HEK293 (cell line): Measurements from ENCODE around the gene TEAD4.

Source experiments
- CTCF ChIA-PET: fragments of 350-600 bp; formaldehyde crosslinking; extraction: SDS; loops from one replicate; lab custom pipeline; 2021; ENCODE audit warnings: antibody characterized with exemption; lab: Yijun Ruan, JAX
- POLR2A ChIA-PET: fragments of 300-600 bp; formaldehyde crosslinking; extraction: SDS; loops from one replicate; lab custom pipeline; 2020; ENCODE audit warnings: antibody characterized with exemption, inconsistent platforms; lab: Yijun Ruan, JAX
- H3K27ac ChIP-seq: fragments of 200-500 bp; sonication (Bioruptor generic); 2 replicates; pipeline ENCODE4 v1.5.1; 2014; ENCODE audit warnings: low read depth, low read length, control low read depth, inconsistent platforms; ENCODE audit errors: extremely low read depth
- H3K36me3 ChIP-seq, 2 experiments: fragments of 200-500 bp in 1 of 2; sonication (Bioruptor generic) in 1 of 2; 1 replicate in 1 of 2; 2 replicates in 1 of 2; pipeline ENCODE4 v1.5.1; 2014 to 2017; ENCODE audit warnings: inconsistent platforms in 2 of 2, low read length in 2 of 2; ENCODE audit not compliant: control insufficient read depth in 2 of 2, insufficient read depth in 1 of 2
- H3K4me1 ChIP-seq: fragments of 200-500 bp; sonication (Bioruptor generic); 2 replicates; pipeline ENCODE4 v1.5.1; 2014; ENCODE audit warnings: mild to moderate bottlenecking, low read length, inconsistent platforms; ENCODE audit not compliant: control insufficient read depth, insufficient read depth
- H3K4me3 ChIP-seq: 2 replicates; pipeline ENCODE4 v1.5.1; 2011; ENCODE audit warnings: low read depth, mild to moderate bottlenecking, control low read depth, low read length, moderate library complexity
- H3K9me3 ChIP-seq: fragments of 200-500 bp; sonication (Bioruptor generic); 2 replicates; pipeline ENCODE4 v1.5.1; 2014; ENCODE audit warnings: low read depth, low read length, inconsistent platforms; ENCODE audit not compliant: control insufficient read depth, insufficient read depth
- FEZF1 ChIP-seq: fragments of 450-650 bp; formaldehyde crosslinking; IDR thresholded peaks from 2 replicates; pipeline ENCODE4 v1.5.1; 2016; ENCODE audit warnings: missing biosample characterization, missing genetic modification characterization
- GLI4 ChIP-seq: fragments of 450-650 bp; formaldehyde crosslinking; IDR thresholded peaks from 2 replicates; pipeline ENCODE4 v1.5.1; 2016; ENCODE audit warnings: missing biosample characterization, missing genetic modification characterization
- GLIS1 ChIP-seq: fragments of 450-650 bp; formaldehyde crosslinking; IDR thresholded peaks from 2 replicates; pipeline ENCODE4 v1.5.1; 2016; ENCODE audit warnings: missing biosample characterization, missing genetic modification characterization
- PRDM1 ChIP-seq: fragments of 450-650 bp; formaldehyde crosslinking; IDR thresholded peaks from 2 replicates; pipeline ENCODE4; 2016; ENCODE audit warnings: missing biosample characterization, missing genetic modification characterization
- SETDB1 ChIP-seq: IDR thresholded peaks from one replicate; pipeline ENCODE4 v1.6.1; 2017; ENCODE audit warnings: mild to moderate bottlenecking, low read length, moderate library complexity, mixed read lengths; ENCODE audit not compliant: insufficient read length
- SP3 ChIP-seq: fragments of 450-650 bp; formaldehyde crosslinking; IDR thresholded peaks from 2 replicates; pipeline ENCODE4 v1.5.1; 2016; ENCODE audit warnings: missing biosample characterization, missing genetic modification characterization
- YY2 ChIP-seq: fragments of 450-650 bp; formaldehyde crosslinking; IDR thresholded peaks from 2 replicates; pipeline ENCODE4 v1.5.1; 2016; ENCODE audit warnings: missing biosample characterization, missing genetic modification characterization
- ZBTB21 ChIP-seq: fragments of 450-650 bp; formaldehyde crosslinking; IDR thresholded peaks from 2 replicates; pipeline ENCODE4 v1.5.1; 2017; ENCODE audit warnings: missing biosample characterization, missing genetic modification characterization
- ZBTB44 ChIP-seq: fragments of 450-650 bp; IDR thresholded peaks from 2 replicates; pipeline ENCODE4 v1.5.1; 2018; ENCODE audit warnings: missing biosample characterization, mild to moderate bottlenecking, missing genetic modification characterization
- ZBTB7A ChIP-seq: fragments of 450-650 bp; formaldehyde crosslinking; IDR thresholded peaks from 2 replicates; pipeline ENCODE4 v1.5.1; 2016; ENCODE audit warnings: low read depth, missing biosample characterization, missing genetic modification characterization
- ZFP69B ChIP-seq: fragments of 450-650 bp; formaldehyde crosslinking; IDR thresholded peaks from 2 replicates; pipeline ENCODE4 v1.5.1; 2016; ENCODE audit warnings: missing biosample characterization, missing genetic modification characterization
- ZNF175 ChIP-seq: fragments of 450-650 bp; formaldehyde crosslinking; IDR thresholded peaks from 2 replicates; pipeline ENCODE4 v1.5.1; 2016; ENCODE audit warnings: missing biosample characterization, missing genetic modification characterization
- ZNF184 ChIP-seq: fragments of 450-650 bp; IDR thresholded peaks from 2 replicates; pipeline ENCODE4 v1.5.1; 2018; ENCODE audit warnings: missing biosample characterization, mild to moderate bottlenecking, missing genetic modification characterization
- ZNF324 ChIP-seq: fragments of 450-650 bp; formaldehyde crosslinking; IDR thresholded peaks from 2 replicates; pipeline ENCODE4 v1.5.1; 2016; ENCODE audit warnings: missing biosample characterization, missing genetic modification characterization
- ZNF354C ChIP-seq: fragments of 450-650 bp; formaldehyde crosslinking; IDR thresholded peaks from 2 replicates; pipeline ENCODE4 v1.5.1; 2016; ENCODE audit warnings: missing biosample characterization, missing genetic modification characterization, low read depth, borderline replicate concordance
- ZNF366 ChIP-seq: fragments of 450-650 bp; formaldehyde crosslinking; conservative IDR thresholded peaks from 2 replicates; pipeline ENCODE4 v1.5.1; 2016; ENCODE audit warnings: missing biosample characterization, missing genetic modification characterization
- ZNF48 ChIP-seq: fragments of 450-650 bp; formaldehyde crosslinking; IDR thresholded peaks from 2 replicates; pipeline ENCODE4 v1.5.1; 2016; ENCODE audit warnings: missing biosample characterization, missing genetic modification characterization
- ZNF561 ChIP-seq: fragments of 450-650 bp; IDR thresholded peaks from 2 replicates; pipeline ENCODE4 v1.5.1; 2018; ENCODE audit warnings: missing biosample characterization, missing genetic modification characterization, borderline replicate concordance
- ZNF623 ChIP-seq: fragments of 450-650 bp; formaldehyde crosslinking; IDR thresholded peaks from 2 replicates; pipeline ENCODE4 v1.5.1; 2016; ENCODE audit warnings: missing biosample characterization, missing genetic modification characterization
- ZNF629 ChIP-seq: fragments of 450-650 bp; formaldehyde crosslinking; IDR thresholded peaks from 2 replicates; pipeline ENCODE4 v1.5.1; 2017; ENCODE audit warnings: missing biosample characterization, missing genetic modification characterization
- ZNF830 ChIP-seq: fragments of 450-650 bp; IDR thresholded peaks from 2 replicates; pipeline ENCODE4 v1.5.0; 2018; ENCODE audit warnings: missing biosample characterization, missing genetic modification characterization, low read depth, mild to moderate bottlenecking, moderate library complexity
- ZNF837 ChIP-seq: fragments of 450-650 bp; formaldehyde crosslinking; IDR thresholded peaks from 2 replicates; pipeline ENCODE4 v1.5.1; 2016; ENCODE audit warnings: missing biosample characterization, missing genetic modification characterization
- ZSCAN30 ChIP-seq: fragments of 450-650 bp; IDR thresholded peaks from 2 replicates; pipeline ENCODE4 v1.5.1; 2018; ENCODE audit warnings: missing biosample characterization, mild to moderate bottlenecking, missing genetic modification characterization, moderate library complexity
- TF ChIP-seq, protein P1 (sequence below): fragments of 450-650 bp; formaldehyde crosslinking; IDR thresholded peaks from 2 replicates; pipeline ENCODE4 v1.5.1; 2016; ENCODE audit warnings: missing biosample characterization, missing genetic modification characterization, low read depth
- TF ChIP-seq, protein P2 (sequence below): fragments of 450-650 bp; formaldehyde crosslinking; optimal IDR thresholded peaks from 2 replicates; pipeline ENCODE3; 2016; ENCODE audit warnings: missing biosample characterization, mild to moderate bottlenecking, missing genetic modification characterization

Gene TEAD4

GRCh38 chr12:2970744-2971143 lies 11.5 kb downstream of the TEAD4 start:
- CTCF ChIA-PET: interaction anchor here (0.6 kb wide), 1 partner anchor 155 kb away, joined by 3 read pairs; no protein-coding TSS in a partner anchor
- TF ChIP-seq, protein P1, sequence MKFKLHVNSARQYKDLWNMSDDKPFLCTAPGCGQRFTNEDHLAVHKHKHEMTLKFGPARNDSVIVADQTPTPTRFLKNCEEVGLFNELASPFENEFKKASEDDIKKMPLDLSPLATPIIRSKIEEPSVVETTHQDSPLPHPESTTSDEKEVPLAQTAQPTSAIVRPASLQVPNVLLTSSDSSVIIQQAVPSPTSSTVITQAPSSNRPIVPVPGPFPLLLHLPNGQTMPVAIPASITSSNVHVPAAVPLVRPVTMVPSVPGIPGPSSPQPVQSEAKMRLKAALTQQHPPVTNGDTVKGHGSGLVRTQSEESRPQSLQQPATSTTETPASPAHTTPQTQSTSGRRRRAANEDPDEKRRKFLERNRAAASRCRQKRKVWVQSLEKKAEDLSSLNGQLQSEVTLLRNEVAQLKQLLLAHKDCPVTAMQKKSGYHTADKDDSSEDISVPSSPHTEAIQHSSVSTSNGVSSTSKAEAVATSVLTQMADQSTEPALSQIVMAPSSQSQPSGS: peak; percentile 72
- TF ChIP-seq ZNF184: no peak
- peak; percentile 63; the same call in 1 of the 2 replicates for TF ChIP-seq ZBTB21 (tag by site-specific recombination)
- TF ChIP-seq ZNF629 (tag by site-specific recombination): peak; percentile 80
- 0 out of 2 replicates have a peak, but pooled peaks have one; percentile 32 for TF ChIP-seq ZFP69B
- peak; percentile 57; the same call in 1 of the 2 replicates for TF ChIP-seq GLIS1
- TF ChIP-seq YY2: no peak
- POLR2A ChIA-PET: interaction anchor here (1.0 kb wide), 1 partner anchor 10 kb away, joined by 4 read pairs; no protein-coding TSS in a partner anchor

GRCh38 chr12:2973566-2973965 lies 14.4 kb downstream of the TEAD4 start:
- peaks cover 3% of the 10 kb centered on the region in 2 experiments; a peak in 2 of 3 replicates for H3K36me3 ChIP-seq
- no peak overlapping the region for H3K27ac ChIP-seq
- TF ChIP-seq PRDM1 (tag by site-specific recombination) (no peak), ZNF175 (no peak), ZNF48 (tag by site-specific recombination) (no peak), ZNF354C (tag by site-specific recombination) (no peak), FEZF1 (no peak), ZBTB7A (tag by site-specific recombination) (no peak), ZNF366 (tag by site-specific recombination) (no peak), ZNF184 (no peak), ZSCAN30 (no peak), ZNF830 (tag by site-specific recombination) (no peak), ZNF324 (tag by site-specific recombination) (no peak), ZNF561 (tag by site-specific recombination) (no peak), ZNF837 (tag by site-specific recombination) (no peak), ZBTB44 (no peak), SETDB1 (no peak), ZNF623 (no peak), SP3 (no peak), GLI4 (tag by site-specific recombination) (no peak)
- TF ChIP-seq, protein P2, sequence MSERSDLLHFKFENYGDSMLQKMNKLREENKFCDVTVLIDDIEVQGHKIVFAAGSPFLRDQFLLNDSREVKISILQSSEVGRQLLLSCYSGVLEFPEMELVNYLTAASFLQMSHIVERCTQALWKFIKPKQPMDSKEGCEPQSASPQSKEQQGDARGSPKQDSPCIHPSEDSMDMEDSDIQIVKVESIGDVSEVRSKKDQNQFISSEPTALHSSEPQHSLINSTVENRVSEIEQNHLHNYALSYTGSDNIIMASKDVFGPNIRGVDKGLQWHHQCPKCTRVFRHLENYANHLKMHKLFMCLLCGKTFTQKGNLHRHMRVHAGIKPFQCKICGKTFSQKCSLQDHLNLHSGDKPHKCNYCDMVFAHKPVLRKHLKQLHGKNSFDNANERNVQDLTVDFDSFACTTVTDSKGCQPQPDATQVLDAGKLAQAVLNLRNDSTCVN (tag by site-specific recombination): no peak
- TF ChIP-seq, all 188 proteins: peak for 0
- Histone ChIP-seq H3K9me3 (no peaks in the 10 kb centered on the region), H3K4me1 (0 out of 2 replicates have a peak, but pooled peaks cover 4% of the 10 kb centered on the region), H3K4me3 (no peak overlapping the region)
- ChIA-PET CTCF (interaction anchor here (0.5 kb wide), 1 partner anchor 41 kb away, joined by 3 read pairs; no protein-coding TSS in a partner anchor), POLR2A (interaction anchor here (1.3 kb wide), 1 partner anchor 29 kb away, joined by 3 read pairs; no protein-coding TSS in a partner anchor)

More at GRCh38 chr12:2970744-2971143, 11.5 kb downstream of the TEAD4 start:
- Histone ChIP-seq H3K4me1 (no peaks in the 10 kb centered on the region), H3K4me3 (no peak overlapping the region), H3K27ac (no peak overlapping the region), H3K9me3 (no peaks in the 10 kb centered on the region), H3K36me3 (peaks cover 0 to 3% of the 10 kb centered on the region in 2 experiments; a peak in 2 of 3 replicates)
